GM12892 (cell line): ENCODE results near the gene PHPT1.

ENCODE experiments used
- DNase-seq: peaks from one replicate; pipeline ENCODE4 v3.0.0; 2011; ENCODE audit not compliant: insufficient read length
- FAIRE-seq: peaks from 2 replicates; lab custom pipeline; 2011; peaks lifted over from hg19 to GRCh38; lab: Jason Lieb, UNC
- POLR2A ChIP-seq: IDR thresholded peaks from 2 replicates; pipeline ENCODE4 v1.6.1; 2011; ENCODE audit warnings: low read depth, low read length, control low read depth
- POLR2AphosphoS5 ChIP-seq: IDR thresholded peaks from 2 replicates; pipeline ENCODE4 v1.6.1; 2011; ENCODE audit warnings: low read depth, low read length, control low read depth
- TAF1 ChIP-seq: IDR thresholded peaks from 2 replicates; pipeline ENCODE4 v1.6.1; 2011; ENCODE audit warnings: low read depth, mild to moderate bottlenecking, control low read depth, low read length, borderline replicate concordance

The PHPT1 gene

DNA sequence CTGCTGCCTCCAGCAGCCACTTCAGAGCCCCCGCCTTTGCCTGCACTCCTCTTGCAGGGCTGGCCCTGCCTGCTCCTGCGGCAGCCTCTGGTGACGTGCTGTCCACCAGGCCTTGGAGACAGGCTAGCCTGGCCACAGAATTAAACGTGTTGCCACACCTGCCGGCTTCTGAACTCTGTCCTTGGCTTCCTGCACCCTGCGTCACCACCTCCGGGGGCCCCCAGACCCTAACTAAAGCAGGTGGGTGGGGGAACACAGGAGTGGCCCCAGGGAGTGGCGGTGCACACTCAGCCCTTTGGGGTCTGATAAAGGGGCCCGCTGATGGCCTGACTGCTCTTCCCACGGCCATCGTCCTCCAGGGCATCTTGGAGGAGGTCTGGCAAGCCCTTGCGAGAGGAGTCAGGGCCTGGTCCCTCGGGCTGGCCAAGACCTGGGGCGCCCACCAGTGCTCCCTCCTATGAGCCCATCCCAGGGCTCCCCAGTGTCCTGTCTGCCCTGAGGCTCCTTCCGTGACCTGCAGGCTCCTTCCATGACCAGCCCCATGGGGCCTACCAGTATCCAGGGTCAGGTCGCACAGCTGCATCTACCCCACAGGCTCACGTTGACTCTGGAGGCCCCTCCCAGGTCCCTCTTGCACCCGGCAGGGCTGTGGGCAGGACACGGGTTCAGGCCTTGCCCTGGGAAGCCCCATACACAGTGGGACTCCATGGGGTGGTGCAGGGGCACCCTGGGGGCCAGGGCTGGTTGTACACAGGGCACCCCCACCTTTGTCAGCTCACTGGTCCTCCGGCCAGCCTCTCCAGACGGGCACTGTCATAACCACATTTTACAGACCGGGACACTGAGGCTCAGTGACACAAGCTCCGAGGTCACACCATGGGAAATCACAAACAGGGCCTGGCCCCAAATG lies 1.9 kb downstream of the PHPT1 start:
- FAIRE-seq (no peak), DNase-seq (no peak)
- TF ChIP-seq TAF1 (no peak), POLR2A (peak; percentile 35; the same call in 1 of the 2 replicates)

DNA sequence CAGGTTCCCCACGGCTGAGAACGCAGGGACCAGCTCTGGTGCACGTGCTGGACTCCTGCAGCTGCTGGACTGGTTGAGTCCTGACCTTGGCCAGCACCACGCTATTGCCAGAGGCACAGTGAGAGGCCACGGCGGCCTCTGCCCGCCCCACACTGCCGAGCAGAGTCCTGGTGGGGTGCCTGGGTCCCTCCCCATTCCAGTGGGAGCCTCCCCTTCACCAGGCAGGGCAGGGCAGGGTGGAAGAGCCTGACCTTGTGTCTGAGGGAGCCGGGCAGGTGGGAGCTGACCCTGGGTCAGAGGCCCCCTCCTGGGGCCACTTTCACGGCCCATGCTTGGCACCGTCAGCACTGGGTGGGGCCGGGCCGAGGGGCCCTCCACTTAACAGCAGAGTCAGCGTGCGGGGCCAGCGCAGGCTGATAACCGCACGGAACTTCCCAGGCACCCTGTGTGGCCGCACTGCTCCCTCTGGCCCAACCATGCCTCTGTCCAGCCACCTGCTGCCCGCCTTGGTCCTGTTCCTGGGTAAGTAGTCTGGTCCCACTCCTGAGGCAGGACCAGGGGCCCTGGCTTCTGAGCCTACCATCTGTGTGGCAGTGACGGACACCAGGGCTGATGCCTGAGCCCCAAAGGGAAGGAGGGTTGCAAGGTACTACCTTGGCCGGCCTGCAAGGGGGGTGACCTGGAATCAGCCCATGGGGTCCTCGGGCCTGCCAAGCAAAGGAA lies 2.9 kb downstream of the PHPT1 start, which contains the start of gene MAMDC4:
MAMDC4 (plus strand) TSS at position 406 of the 723 bp plus-strand sequence; CDS start at position 477, 71 bp downstream.
- no peak for DNase-seq
- 0 out of 2 replicates have a peak, but pooled peaks have one; percentile 6 for TF ChIP-seq POLR2A
- no peak for TF ChIP-seq TAF1
- no peak for FAIRE-seq

DNA sequence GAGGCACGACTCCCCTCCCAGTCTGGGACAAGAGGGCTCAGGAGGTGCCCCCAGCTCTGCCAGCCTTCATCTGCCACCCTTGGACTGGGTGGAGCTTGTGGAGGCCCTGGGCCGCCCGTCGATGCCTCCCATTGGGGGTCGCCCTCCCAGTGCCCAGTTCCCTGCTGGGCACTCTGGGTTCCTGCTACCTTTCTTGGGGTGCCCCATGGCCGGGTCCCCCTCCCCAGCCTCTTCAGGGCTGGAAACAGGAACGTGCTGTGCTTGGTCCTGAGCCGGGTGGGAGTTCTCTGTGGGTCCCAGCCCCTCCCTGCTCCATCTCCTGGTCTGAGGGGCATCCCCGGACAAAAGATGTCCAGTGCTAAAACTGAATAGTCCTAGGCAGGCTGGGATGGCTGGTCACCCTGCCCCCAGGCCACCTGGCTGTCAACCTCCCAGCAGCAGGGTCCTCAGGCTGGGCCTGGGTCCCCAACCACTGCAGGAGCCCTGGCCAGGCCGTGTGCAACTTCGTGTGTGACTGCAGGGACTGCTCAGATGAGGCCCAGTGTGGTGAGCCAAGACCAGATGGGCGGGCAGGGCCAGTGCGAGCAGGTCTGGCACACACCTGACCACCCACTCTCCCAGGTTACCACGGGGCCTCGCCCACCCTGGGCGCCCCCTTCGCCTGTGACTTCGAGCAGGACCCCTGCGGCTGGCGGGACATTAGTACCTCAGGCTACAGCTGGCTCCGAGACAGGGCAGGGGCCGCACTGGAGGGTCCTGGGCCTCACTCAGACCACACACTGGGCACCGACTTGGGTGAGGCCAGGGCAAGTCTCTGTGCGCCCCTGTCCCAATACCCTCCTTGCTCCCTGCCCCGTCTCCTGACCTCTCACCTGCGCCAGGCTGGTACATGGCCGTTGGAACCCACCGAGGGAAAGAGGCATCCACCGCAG lies 3.7 kb downstream of the PHPT1 start:
- TF ChIP-seq TAF1 (no peak), POLR2A (no peak), POLR2AphosphoS5 (no peak)
- DNase-seq (no peak), FAIRE-seq (no peak)

DNA sequence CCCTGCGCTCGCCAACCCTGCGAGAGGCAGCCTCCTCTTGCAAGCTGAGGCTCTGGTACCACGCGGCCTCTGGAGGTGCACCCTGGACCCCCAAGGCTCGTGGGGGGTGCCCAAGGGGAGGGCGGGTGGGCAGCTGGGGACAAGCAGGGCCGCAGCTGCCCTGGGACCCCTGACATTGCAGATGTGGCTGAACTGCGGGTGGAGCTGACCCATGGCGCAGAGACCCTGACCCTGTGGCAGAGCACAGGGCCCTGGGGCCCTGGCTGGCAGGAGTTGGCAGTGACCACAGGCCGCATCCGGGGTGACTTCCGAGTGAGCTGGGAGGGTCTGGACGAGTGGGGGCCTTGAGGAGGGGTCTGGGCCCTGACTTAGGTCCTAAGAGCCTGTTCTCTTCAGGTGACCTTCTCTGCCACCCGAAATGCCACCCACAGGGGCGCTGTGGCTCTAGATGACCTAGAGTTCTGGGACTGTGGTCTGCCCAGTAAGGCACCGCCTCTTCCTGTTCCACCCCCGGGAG lies 4.4 kb downstream of the PHPT1 start:
- DNase-seq = no peak
- TF ChIP-seq POLR2A (no peak), POLR2AphosphoS5 (no peak), TAF1 (no peak)
- peak; percentile 88 for FAIRE-seq

DNA sequence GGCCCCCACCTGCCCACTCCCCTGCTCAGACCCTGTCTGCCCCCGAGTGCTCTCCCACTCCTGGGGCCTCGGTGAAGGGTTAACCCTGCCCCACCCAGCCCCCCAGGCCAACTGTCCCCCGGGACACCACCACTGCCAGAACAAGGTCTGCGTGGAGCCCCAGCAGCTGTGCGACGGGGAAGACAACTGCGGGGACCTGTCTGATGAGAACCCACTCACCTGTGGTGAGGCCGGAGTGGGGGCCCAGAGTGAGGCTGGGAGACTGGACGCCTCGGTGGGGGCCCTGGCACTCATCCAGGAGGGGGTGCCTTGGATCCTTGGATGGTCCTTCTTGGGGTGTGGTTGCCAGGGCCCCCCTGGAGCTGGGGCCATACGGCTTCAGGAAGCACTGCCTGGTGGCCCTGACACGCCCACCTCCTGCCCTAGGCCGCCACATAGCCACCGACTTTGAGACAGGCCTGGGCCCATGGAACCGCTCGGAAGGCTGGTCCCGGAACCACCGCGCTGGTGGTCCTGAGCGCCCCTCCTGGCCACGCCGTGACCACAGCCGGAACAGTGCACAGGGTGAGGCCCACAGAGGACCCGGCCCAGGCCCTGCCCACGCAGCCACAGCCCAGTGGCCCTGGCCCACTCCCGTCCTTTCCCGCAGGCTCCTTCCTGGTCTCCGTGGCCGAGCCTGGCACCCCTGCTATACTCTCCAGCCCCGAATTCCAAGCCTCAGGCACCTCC lies 5.1 kb downstream of the PHPT1 start:
- no peak for DNase-seq
- no peak for FAIRE-seq
- TF ChIP-seq POLR2A (no peak), POLR2AphosphoS5 (no peak), TAF1 (no peak)

DNA sequence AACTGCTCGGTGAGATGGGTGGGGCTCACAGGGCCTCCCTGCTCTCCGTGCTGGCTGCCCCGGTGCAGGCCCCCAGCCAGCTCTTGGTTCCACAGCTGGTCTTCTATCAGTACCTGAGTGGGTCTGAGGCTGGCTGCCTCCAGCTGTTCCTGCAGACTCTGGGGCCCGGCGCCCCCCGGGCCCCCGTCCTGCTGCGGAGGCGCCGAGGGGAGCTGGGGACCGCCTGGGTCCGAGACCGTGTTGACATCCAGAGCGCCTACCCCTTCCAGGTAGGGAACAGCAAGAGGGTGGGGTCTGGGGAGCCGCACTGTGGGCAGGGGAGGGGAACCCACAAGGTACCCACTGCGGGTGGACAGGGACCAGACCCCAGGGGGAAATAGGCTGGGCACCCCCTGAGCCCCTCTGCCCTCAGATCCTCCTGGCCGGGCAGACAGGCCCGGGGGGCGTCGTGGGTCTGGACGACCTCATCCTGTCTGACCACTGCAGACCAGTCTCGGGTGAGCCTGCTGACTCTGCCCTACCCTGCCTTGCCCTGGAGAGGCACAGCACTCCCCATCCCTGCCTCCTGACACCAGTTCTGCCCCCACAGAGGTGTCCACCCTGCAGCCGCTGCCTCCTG lies 5.7 kb downstream of the PHPT1 start:
- TF ChIP-seq TAF1 (no peak), POLR2AphosphoS5 (no peak), POLR2A (no peak)
- FAIRE-seq (no peak), DNase-seq (no peak)

DNA sequence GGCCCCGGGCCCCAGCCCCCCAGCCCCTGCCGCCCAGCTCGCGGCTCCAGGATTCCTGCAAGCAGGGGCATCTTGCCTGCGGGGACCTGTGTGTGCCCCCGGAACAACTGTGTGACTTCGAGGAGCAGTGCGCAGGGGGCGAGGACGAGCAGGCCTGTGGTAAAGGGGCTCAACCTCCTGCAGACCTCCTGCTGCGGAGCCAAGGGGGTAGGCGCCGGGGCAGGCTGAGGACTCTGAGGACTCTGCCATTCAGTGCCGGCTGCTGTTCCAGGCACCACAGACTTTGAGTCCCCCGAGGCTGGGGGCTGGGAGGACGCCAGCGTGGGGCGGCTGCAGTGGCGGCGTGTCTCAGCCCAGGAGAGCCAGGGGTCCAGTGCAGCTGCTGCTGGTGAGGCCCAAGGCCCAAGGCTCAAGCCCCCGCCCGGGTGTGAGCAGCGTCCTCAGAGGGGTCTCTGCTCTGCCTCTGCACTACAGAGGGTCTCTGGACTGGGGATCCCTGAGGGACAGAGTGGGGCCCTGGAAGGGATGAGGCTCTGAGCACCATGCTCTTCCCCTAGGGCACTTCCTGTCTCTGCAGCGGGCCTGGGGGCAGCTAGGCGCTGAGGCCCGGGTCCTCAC lies 6.4 kb downstream of the PHPT1 start:
- DNase-seq (no peak), FAIRE-seq (no peak)
- TF ChIP-seq POLR2AphosphoS5 = no peak
- TF ChIP-seq POLR2A = no peak
- TF ChIP-seq TAF1 = no peak

DNA sequence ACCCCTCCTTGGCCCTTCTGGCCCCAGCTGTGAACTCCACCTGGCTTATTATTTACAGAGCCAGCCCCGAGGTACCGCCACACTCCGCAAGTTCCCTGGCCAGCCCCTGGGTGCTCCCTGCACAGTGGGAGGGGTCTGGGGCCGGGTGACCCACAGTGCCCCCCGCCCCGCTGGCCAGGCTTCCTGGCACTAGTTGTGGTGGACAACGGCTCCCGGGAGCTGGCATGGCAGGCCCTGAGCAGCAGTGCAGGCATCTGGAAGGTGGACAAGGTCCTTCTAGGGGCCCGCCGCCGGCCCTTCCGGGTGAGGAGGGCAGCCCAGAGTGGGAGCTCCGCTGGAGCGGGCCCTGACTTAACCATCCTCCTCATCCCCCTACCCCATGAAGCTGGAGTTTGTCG lies 6.9 kb downstream of the PHPT1 start:
- no peak for TF ChIP-seq POLR2AphosphoS5
- no peak for TF ChIP-seq POLR2A
- TF ChIP-seq TAF1 = no peak
- FAIRE-seq = no peak

DNA sequence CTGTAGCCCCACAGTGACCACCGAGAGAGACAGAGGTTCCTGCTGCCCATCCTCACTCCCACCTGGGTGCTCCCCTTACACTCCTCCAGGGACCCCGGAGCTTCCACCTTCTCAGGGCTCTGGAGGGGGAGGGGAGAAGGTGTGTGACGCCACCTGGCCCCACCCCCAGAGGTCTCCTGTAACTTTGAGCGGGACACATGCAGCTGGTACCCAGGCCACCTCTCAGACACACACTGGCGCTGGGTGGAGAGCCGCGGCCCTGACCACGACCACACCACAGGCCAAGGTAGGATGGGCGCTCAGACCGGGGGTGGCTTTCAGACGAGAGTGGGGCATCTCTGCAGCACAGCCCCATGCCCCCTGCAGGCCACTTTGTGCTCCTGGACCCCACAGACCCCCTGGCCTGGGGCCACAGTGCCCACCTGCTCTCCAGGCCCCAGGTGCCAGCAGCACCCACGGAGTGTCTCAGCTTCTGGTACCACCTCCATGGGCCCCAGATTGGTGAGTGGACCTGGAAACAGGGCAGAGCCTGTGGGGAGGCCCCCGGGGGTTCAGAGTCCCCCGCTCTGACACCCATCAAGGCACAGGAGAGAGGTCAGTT lies 7.4 kb downstream of the PHPT1 start:
- DNase-seq = no peak
- no peak for FAIRE-seq
- TF ChIP-seq POLR2A = no peak
- no peak for TF ChIP-seq TAF1
- TF ChIP-seq POLR2AphosphoS5 = no peak

More for the DNA sequence above, 6.9 kb downstream of the PHPT1 start:
- DNase-seq = no peak

DNA sequence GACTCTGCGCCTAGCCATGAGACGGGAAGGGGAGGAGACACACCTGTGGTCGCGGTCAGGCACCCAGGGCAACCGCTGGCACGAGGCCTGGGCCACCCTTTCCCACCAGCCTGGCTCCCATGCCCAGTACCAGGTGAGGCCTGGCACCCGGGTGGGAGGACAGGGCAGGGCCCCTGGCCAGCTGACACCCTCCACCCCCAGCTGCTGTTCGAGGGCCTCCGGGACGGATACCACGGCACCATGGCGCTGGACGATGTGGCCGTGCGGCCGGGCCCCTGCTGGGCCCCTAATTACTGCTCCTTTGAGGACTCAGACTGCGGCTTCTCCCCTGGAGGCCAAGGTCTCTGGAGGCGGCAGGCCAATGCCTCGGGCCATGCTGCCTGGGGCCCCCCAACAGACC lies 8.0 kb downstream of the PHPT1 start:
- TF ChIP-seq TAF1 (no peak), POLR2A (no peak), POLR2AphosphoS5 (no peak)
- no peak for FAIRE-seq
- no peak for DNase-seq
